Stomach (tissue), 4 donors: ENCODE results near the gene ARHGEF37.

ENCODE experiments used
- EP300 ChIP-seq: sonication (generic); formaldehyde crosslinking; IDR thresholded peaks from one replicate; pipeline ENCODE4 v1.6.1; 2017; ENCODE audit warnings: antibody characterized with exemption
- POLR2A ChIP-seq, 4 donors: fragments of 450-650 bp; IDR thresholded peaks; one replicate each; pipeline ENCODE4 v1.6.1; 2016; ENCODE audit warnings: antibody characterized with exemption in 4 of 4, control low read depth in 2 of 4, mild to moderate bottlenecking in 1 of 4, moderate library complexity in 1 of 4
- POLR2AphosphoS5 ChIP-seq, 3 donors: sonication (generic); formaldehyde crosslinking; IDR thresholded peaks; one replicate each; pipeline ENCODE4 v1.6.1; 2016; ENCODE audit warnings: antibody characterized with exemption in 3 of 3
- TF ChIP-seq, protein P1 (sequence below), 7 experiments: fragments of 450-650 bp in 4 of 7; fragments of 200-600 bp in 3 of 7; sonication (generic) in 3 of 7; IDR thresholded peaks; one replicate each; pipeline ENCODE4 v1.5.1; 2016 to 2019; ENCODE audit warnings: antibody characterized with exemption in 7 of 7, control low read depth in 2 of 7, mild to moderate bottlenecking in 1 of 7

DNA sequence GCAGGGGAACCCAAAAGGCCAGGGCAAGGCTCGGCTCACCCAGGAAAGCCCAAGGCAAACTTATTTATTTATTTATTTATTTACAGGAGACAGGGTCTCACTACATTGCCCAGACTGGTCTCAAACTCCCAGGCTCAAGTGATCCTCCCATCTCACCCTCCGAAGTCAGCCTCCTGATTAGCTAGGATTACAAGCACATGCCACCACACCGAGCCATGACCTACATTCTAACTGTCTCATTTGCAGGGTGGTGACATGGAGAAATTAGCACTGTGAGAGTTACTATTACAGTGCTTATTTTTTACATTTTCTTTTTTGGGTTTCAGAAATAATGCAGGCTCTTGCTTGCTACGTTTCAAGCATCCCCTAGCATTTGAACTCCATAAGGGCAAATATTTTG lies 18.1 kb downstream of the ARHGEF37 start:
- TF ChIP-seq, protein P1, sequence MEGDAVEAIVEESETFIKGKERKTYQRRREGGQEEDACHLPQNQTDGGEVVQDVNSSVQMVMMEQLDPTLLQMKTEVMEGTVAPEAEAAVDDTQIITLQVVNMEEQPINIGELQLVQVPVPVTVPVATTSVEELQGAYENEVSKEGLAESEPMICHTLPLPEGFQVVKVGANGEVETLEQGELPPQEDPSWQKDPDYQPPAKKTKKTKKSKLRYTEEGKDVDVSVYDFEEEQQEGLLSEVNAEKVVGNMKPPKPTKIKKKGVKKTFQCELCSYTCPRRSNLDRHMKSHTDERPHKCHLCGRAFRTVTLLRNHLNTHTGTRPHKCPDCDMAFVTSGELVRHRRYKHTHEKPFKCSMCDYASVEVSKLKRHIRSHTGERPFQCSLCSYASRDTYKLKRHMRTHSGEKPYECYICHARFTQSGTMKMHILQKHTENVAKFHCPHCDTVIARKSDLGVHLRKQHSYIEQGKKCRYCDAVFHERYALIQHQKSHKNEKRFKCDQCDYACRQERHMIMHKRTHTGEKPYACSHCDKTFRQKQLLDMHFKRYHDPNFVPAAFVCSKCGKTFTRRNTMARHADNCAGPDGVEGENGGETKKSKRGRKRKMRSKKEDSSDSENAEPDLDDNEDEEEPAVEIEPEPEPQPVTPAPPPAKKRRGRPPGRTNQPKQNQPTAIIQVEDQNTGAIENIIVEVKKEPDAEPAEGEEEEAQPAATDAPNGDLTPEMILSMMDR (IDR thresholded peaks at IDR 0.05): no peak
- no peak for TF ChIP-seq POLR2A (IDR thresholded peaks at IDR 0.05)
- no peak for TF ChIP-seq POLR2AphosphoS5 (IDR thresholded peaks at IDR 0.05)
- TF ChIP-seq EP300: no peak
